MCF 10A (cell line): ENCODE measurements around the gene SNRNP48. TPM values are rescaled to one million over a fixed set of nuclear protein-coding genes. Genes with fewer than 3 reads are reported as not detected.

ENCODE experiments used
- BruUV-seq: library from RNA; stranded (reverse); fragments of 400-500 nt; replicated peaks from 2 replicates; lab custom pipeline; 2021; lab: Mats Ljungman, UMichigan
- CTCF ChIA-PET: fragments of 300-600 bp; sonication (Branson Sonifier 250); formaldehyde crosslinking; extraction: SDS; loops from one replicate; lab custom pipeline; 2021; ENCODE audit warnings: antibody characterized with exemption, inconsistent platforms; lab: Yijun Ruan, JAX
- POLR2A ChIA-PET: fragments of 300-600, 350-650 bp; sonication (Branson Sonifier 250); formaldehyde crosslinking; extraction: SDS; loops from one replicate; lab custom pipeline; 2020; ENCODE audit warnings: antibody characterized with exemption, inconsistent platforms; lab: Yijun Ruan, JAX
- DNase-seq: peaks from one replicate; pipeline ENCODE4 v3.0.0-alpha.2; 2018; ENCODE audit not compliant: unreplicated experiment
- H3K27ac Mint-ChIP-seq: one replicate; pipeline ENCODE4 v1.8.0; 2022; ENCODE audit warnings: mild to moderate bottlenecking, low read depth, mixed read lengths; ENCODE audit not compliant: unreplicated experiment
- H3K27me3 Mint-ChIP-seq: one replicate; pipeline ENCODE4 v1.8.0; 2022; ENCODE audit warnings: mixed read lengths; ENCODE audit not compliant: insufficient read depth, unreplicated experiment
- H3K36me3 Mint-ChIP-seq: one replicate; pipeline ENCODE4 v1.8.0; 2022; ENCODE audit warnings: mild to moderate bottlenecking, moderate library complexity, mixed read lengths; ENCODE audit not compliant: insufficient read depth, unreplicated experiment
- H3K4me1 Mint-ChIP-seq: one replicate; pipeline ENCODE4 v1.8.0; 2022; ENCODE audit warnings: mixed read lengths; ENCODE audit not compliant: insufficient read depth, unreplicated experiment
- H3K4me3 Mint-ChIP-seq: one replicate; pipeline ENCODE4 v1.8.0; 2022; ENCODE audit warnings: mild to moderate bottlenecking, moderate library complexity, mixed read lengths; ENCODE audit not compliant: unreplicated experiment
- H3K9me3 Mint-ChIP-seq: one replicate; pipeline ENCODE4 v1.8.0; 2022; ENCODE audit warnings: mixed read lengths; ENCODE audit not compliant: unreplicated experiment
- intact Hi-C: fragments of 100-400 bp; cut with micrococcal nuclease; formaldehyde crosslinking; loops from 2 replicates; pipeline ENCODE4 v1.14.1; 2022
- total RNA-seq: library from RNA; stranded (reverse); gene quantifications from 2 replicates; pipeline ENCODE4 v1.2.3, GENCODE V29; 2022
- TF ChIP-seq, protein P1 (sequence below): fragments of 200-600 bp; IDR thresholded peaks from one replicate; pipeline ENCODE4 v1.8.0; 2022; ENCODE audit warnings: antibody characterized with exemption, mild to moderate bottlenecking; ENCODE audit not compliant: unreplicated experiment

Gene SNRNP48
- total RNA-seq, 1 experiment from 2014 or later = 10.2 TPM

DNA sequence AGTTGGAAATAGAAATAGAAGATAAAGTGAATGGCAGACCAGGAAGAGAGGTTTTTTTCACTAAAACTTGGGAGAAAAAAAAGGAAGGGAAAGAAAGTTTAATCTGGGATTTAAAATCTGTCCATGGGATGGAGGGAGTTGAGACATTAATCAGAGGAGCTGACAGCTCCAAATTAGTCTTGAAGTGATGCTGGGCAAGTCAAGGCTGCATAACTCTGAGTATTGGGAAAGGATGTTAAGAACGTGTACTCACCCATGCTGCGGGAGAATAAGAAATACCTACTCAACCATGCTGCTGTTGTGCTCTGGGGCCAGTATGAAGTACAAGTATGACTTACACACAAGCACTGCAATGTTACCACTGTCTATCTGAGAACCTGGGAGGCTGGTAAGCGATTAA, 47.5 kb downstream of the SNRNP48 start:
- Mint-ChIP-seq H3K4me3 (no peak overlapping the region), H3K9me3 (no peaks in the 10 kb centered on the region), H3K27ac (no peak overlapping the region), H3K4me1 (peaks cover 6% of the 10 kb centered on the region), H3K27me3 (no peaks in the 10 kb centered on the region), H3K36me3 (peaks cover 4% of the 10 kb centered on the region)
- TF ChIP-seq, protein P1, sequence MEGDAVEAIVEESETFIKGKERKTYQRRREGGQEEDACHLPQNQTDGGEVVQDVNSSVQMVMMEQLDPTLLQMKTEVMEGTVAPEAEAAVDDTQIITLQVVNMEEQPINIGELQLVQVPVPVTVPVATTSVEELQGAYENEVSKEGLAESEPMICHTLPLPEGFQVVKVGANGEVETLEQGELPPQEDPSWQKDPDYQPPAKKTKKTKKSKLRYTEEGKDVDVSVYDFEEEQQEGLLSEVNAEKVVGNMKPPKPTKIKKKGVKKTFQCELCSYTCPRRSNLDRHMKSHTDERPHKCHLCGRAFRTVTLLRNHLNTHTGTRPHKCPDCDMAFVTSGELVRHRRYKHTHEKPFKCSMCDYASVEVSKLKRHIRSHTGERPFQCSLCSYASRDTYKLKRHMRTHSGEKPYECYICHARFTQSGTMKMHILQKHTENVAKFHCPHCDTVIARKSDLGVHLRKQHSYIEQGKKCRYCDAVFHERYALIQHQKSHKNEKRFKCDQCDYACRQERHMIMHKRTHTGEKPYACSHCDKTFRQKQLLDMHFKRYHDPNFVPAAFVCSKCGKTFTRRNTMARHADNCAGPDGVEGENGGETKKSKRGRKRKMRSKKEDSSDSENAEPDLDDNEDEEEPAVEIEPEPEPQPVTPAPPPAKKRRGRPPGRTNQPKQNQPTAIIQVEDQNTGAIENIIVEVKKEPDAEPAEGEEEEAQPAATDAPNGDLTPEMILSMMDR = no peak
- no peak for DNase-seq
- CTCF ChIA-PET = no interaction called here
- intact Hi-C loops = no loop called here
- POLR2A ChIA-PET = no interaction called here
- BruUV-seq = no TSS peak

DNA sequence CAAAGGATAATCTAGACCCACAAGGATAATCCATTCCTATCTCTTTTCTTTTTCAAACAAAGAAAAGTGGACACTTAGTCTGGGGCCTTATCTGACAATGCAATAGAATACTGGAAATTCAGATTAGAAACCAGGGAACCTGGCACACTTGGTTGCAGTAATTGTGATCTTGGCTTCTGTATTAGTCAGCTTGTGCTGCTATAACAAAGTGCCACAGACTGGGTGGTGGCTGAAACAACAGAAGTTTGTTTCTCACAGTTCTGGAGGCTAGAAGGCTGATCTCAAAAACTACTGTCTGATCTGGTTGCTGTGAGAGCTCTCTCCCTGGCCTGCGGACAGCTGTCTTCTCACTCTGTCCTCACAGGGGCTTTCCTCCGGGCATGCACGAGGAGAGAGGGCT, 49.4 kb downstream of the SNRNP48 start:
- H3K36me3 Mint-ChIP-seq = peaks cover 4% of the 10 kb centered on the region
- no peak overlapping the region for H3K27ac Mint-ChIP-seq
- no peaks in the 10 kb centered on the region for H3K9me3 Mint-ChIP-seq
- H3K27me3 Mint-ChIP-seq = no peaks in the 10 kb centered on the region
- ChIA-PET CTCF (no interaction called here), POLR2A (no interaction called here)
- H3K4me3 Mint-ChIP-seq = no peak overlapping the region
- intact Hi-C loops = no loop called here
- TF ChIP-seq, protein P1 = no peak
- no TSS peak for BruUV-seq
- H3K4me1 Mint-ChIP-seq = peaks cover 9% of the 10 kb centered on the region
- no peak for DNase-seq

DNA sequence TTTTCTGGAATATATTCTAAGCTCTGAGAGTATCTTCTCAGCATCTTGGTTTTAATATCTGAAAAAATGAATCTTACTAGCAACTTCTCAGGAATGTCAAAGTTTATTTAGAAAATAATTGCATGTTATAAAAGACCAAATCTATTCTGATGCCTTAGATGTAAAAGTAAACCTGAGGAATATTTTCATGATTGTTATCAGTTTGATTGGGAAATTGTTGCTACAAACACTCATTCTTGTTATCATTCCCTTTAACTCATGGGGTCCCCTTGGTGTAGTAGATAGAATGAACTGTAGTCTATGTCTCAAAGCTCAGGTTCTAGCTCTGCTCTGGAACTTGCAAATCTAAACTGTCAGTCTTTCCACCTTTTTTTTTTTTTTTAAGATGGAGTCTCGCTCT, 50.0 kb downstream of the SNRNP48 start:
- POLR2A ChIA-PET = no interaction called here
- Mint-ChIP-seq H3K27ac (no peak overlapping the region), H3K9me3 (no peaks in the 10 kb centered on the region), H3K36me3 (peaks cover 4% of the 10 kb centered on the region), H3K27me3 (no peaks in the 10 kb centered on the region), H3K4me3 (no peak overlapping the region), H3K4me1 (peaks cover 14% of the 10 kb centered on the region)
- intact Hi-C loops = loop anchor here (10.0 kb wide), 1 partner anchor 55 kb away; no protein-coding TSS in a partner anchor
- TF ChIP-seq, protein P1 = no peak
- CTCF ChIA-PET = interaction anchor here (0.7 kb wide), 1 partner anchor 311 kb away, joined by 3 read pairs; no protein-coding TSS in a partner anchor
- BruUV-seq = no TSS peak
- DNase-seq = no peak

DNA sequence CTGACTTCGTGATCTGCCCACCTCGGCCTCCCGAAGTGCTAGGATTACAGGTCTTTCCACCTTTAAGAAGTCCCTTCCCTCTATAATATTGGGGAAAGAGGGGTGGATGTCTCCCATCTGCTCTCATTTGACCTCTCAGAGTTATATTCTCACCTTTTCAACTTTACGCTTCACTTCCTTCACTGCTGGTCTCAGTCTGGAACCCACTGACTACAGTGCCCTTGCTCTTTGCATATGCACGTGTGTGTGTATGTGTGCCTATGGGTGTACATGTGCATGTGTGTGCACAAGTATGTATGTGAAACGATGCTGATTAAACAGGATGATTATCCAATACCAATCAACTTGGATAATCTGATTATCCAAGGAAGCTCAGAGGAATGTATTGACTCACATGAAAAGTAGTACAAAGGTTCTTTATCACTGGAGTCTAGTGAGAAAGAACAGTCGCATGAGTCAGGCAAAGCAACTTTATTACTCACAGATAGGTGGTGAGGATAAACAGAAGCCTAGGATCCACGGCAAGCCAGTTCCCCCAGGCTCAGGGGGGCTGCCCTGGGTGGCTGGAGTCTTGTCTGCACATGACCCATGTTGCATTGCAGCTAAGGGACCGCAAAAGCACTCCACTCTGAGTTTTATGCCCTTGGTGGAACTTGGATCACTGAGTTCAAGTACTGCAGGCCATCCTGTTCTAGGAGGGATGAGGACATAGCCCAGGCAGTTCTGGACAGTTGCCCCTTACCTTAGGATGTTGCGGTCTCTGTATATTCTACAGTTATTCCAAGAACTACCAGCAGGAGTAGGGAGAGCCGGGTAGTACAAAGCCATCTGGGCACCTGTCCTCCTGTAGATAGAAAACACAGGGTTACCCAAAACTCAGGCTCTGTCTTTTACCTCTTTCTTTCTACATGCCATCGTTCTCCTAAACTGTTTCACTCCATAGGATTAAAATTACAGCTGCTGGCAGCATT, 50.9 kb downstream of the SNRNP48 start:
- no peaks in the 10 kb centered on the region for H3K9me3 Mint-ChIP-seq
- ChIA-PET CTCF (interaction anchor here (0.6 to 1.2 kb wide), 3 partner anchors 9 to 62 kb away, joined by 3 read pairs; no protein-coding TSS in a partner anchor), POLR2A (interaction anchor here (0.6 kb wide), 2 partner anchors 26 to 1703 kb away, joined by 3 read pairs; no protein-coding TSS in a partner anchor)
- intact Hi-C loops = loop anchor here (10.0 kb wide), 1 partner anchor 54 kb away; no protein-coding TSS in a partner anchor
- H3K36me3 Mint-ChIP-seq = peaks cover 4% of the 10 kb centered on the region
- peak; percentile 52 for DNase-seq
- TF ChIP-seq, protein P1 = no peak
- no peak overlapping the region for H3K27ac Mint-ChIP-seq
- peaks cover 15% of the 10 kb centered on the region for H3K4me1 Mint-ChIP-seq
- H3K4me3 Mint-ChIP-seq = no peak overlapping the region
- no TSS peak for BruUV-seq
- no peaks in the 10 kb centered on the region for H3K27me3 Mint-ChIP-seq
